Measurements from ENCODE around the gene SPATA32. TPM values are rescaled to one million over a fixed set of nuclear protein-coding genes. Genes with fewer than 3 reads are reported as not detected.

SPATA32 gene
- total and polyA plus RNA-seq, 12 donors = 0.13 to 0.16 TPM; not detected in 10

- peaks cover 24 to 72% (median 58%) of the 10 kb centered on the region in 9 donors for H3K4me1 ChIP-seq
- peak in 4 of 8 donors; percentile 26 to 52 (median 38) for ATAC-seq
These were observed 18.0 kb upstream of the SPATA32 start for GRCh38 chr17:45279898-45280297.

GRCh38 chr17:45277992-45278391, 16.1 kb upstream of the SPATA32 start:
- Histone ChIP-seq H3K9me3 (no peaks in the 10 kb centered on the region), H3K27me3 (no peaks in the 10 kb centered on the region), H3K4me1 (peaks cover 16 to 59% (median 41%) of the 10 kb centered on the region in 9 donors), H3K4me3 (peak overlapping the region in 1 of 10 donors; percentile 2), H3K27ac (peak overlapping the region; percentile 27 to 90 (median 80)), H3K36me3 (peaks cover 0 to 65% (median 21%) of the 10 kb centered on the region in 9 donors)
- DNase-seq (no peak), ATAC-seq (peak; percentile 39 to 73 (median 65))
- intact Hi-C loops (cut with DNase I) = loop anchor here (1.0 to 10.0 kb wide), 9 partner anchors 34 to 109 kb away; partner anchors contain the start of gene FMNL1 (in 5 of the 10)
- no peak for TF ChIP-seq CTCF (IDR thresholded peaks at IDR 0.05)
- 11% methylated on average over 7 of the region's 7 CpGs for WGBS, 2 donors

More at GRCh38 chr17:45279898-45280297, 18.0 kb upstream of the SPATA32 start:
- intact Hi-C loops (cut with DNase I) = loop anchor here in 9 of 10 donors (2.0 to 10.0 kb wide), 6 partner anchors 32 to 107 kb away; partner anchors contain the start of gene FMNL1 (in 5 of the 9)
- Histone ChIP-seq H3K36me3 (peaks cover 0 to 67% (median 15%) of the 10 kb centered on the region in 9 donors), H3K4me3 (no peak overlapping the region), H3K27ac (peak overlapping the region in 8 of 10 donors; percentile 38 to 90 (median 74)), H3K9me3 (no peaks in the 10 kb centered on the region), H3K27me3 (no peaks in the 10 kb centered on the region)
- no peak for TF ChIP-seq CTCF (IDR thresholded peaks at IDR 0.05)
- 42 to 58% methylated on average over 3 of the region's 3 CpGs for WGBS, 2 donors
- DNase-seq = no peak

GRCh38 chr17:45277216-45277849, 15.4 kb upstream of the SPATA32 start:
- intact Hi-C loops (cut with DNase I) = loop anchor here (1.0 to 10.0 kb wide), 9 partner anchors 35 to 110 kb away; partner anchors contain the start of gene FMNL1 (in 5 of the 10)
- 6 to 10% methylated on average over 16 of the region's 16 CpGs for WGBS, 2 donors
- Histone ChIP-seq H3K27me3 (no peaks in the 10 kb centered on the region), H3K4me1 (peaks cover 12 to 53% (median 36%) of the 10 kb centered on the region in 9 donors), H3K4me3 (peak overlapping the region in 2 of 10 donors; percentile 2 to 5), H3K9me3 (no peaks in the 10 kb centered on the region), H3K36me3 (peaks cover 0 to 65% (median 27%) of the 10 kb centered on the region in 9 donors), H3K27ac (peak overlapping the region; percentile 27 to 90 (median 80))
- peak; percentile 69 to 88 (median 80) for TF ChIP-seq CTCF (IDR thresholded peaks at IDR 0.05)
- peak; percentile 58 to 85 (median 74) for ATAC-seq
- DNase-seq = peak; percentile 94

GRCh38 chr17:45276031-45276430, 14.1 kb upstream of the SPATA32 start:
- Histone ChIP-seq H3K4me1 (peaks cover 12 to 53% (median 36%) of the 10 kb centered on the region in 9 donors), H3K27ac (peak overlapping the region in 4 of 10 donors; percentile 16 to 70 (median 38)), H3K9me3 (no peaks in the 10 kb centered on the region), H3K36me3 (peaks cover 0 to 65% (median 32%) of the 10 kb centered on the region in 9 donors), H3K27me3 (no peaks in the 10 kb centered on the region), H3K4me3 (no peak overlapping the region)
- ATAC-seq (peak in 1 of 8 donors; percentile 12), DNase-seq (no peak)
- 55 to 61% methylated on average over 6 of the region's 6 CpGs for WGBS, 2 donors
- intact Hi-C loops (cut with DNase I) = loop anchor here in 9 of 10 donors (2.0 to 10.0 kb wide), 8 partner anchors 36 to 111 kb away; partner anchors contain the start of gene FMNL1 (in 5 of the 9)
- no peak for TF ChIP-seq CTCF (IDR thresholded peaks at IDR 0.05)

Data from heart right ventricle (tissue), 16 donors.